ENCODE data around the gene RHOJ. TPM values are rescaled to one million over a fixed set of nuclear protein-coding genes. Genes with fewer than 3 reads are reported as not detected.

The RHOJ gene
- total RNA-seq, 2 experiments from 2014 or later = not detected

DNA sequence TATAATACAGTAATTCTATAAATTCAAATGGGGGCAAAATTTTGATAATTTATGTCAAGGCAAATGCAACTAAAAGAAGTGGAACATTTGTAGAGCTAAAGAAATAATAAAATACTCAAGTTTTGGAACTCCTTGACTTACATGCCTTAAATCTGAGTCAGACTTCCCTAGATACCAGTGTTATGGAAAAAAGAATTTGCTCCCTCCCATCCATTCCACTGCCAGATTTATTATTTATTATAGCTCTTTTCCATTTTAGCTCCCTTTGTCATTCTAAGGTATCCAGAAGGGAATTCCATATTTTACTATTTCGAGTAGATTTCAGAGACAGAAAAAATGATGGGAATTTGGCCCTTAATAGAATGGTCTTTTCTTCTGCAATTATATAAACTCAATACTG is 44.0 kb downstream of the RHOJ start:
- DNase-seq = no peak
- ChIA-PET POLR2A (no interaction called here), CTCF (interaction anchor here (1.1 kb wide), 1 partner anchor 29 kb away, joined by 3 read pairs; no protein-coding TSS in a partner anchor)
- intact Hi-C loops (cut with micrococcal nuclease) = no loop called here
- Mint-ChIP-seq H3K9me3 (no peaks in the 10 kb centered on the region), H3K27me3 (peaks cover 11% of the 10 kb centered on the region), H3K27ac (no peak overlapping the region), H3K36me3 (no peaks in the 10 kb centered on the region), H3K4me3 (no peak overlapping the region), H3K4me1 (ENCODE audit: low read depth) (no peaks in the 10 kb centered on the region)

DNA sequence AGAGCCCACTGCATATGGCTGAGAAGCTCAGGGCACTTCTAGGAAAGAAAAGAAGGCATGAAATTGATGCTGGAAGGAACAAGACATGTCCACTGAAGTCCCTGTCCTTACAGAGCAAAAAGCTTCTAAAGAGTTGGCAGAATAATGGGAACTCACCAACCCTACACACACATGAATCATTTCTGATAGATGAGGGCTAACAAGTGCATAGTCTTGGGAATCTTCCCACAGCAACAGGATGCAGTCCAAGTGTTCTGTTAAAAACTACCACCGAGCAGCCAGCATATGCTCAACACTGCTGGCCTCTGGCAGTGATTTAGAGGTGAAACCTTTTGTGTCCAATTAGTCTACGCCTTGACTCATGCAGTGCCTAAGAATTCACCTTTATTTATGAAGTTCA is 44.8 kb downstream of the RHOJ start:
- Mint-ChIP-seq H3K4me3 (no peak overlapping the region), H3K36me3 (no peaks in the 10 kb centered on the region), H3K27me3 (peaks cover 6% of the 10 kb centered on the region), H3K27ac (no peak overlapping the region), H3K9me3 (no peaks in the 10 kb centered on the region), H3K4me1 (ENCODE audit: low read depth) (no peaks in the 10 kb centered on the region)
- DNase-seq = no peak
- intact Hi-C loops (cut with micrococcal nuclease) = no loop called here
- CTCF ChIA-PET = no interaction called here
- POLR2A ChIA-PET = no interaction called here

DNA sequence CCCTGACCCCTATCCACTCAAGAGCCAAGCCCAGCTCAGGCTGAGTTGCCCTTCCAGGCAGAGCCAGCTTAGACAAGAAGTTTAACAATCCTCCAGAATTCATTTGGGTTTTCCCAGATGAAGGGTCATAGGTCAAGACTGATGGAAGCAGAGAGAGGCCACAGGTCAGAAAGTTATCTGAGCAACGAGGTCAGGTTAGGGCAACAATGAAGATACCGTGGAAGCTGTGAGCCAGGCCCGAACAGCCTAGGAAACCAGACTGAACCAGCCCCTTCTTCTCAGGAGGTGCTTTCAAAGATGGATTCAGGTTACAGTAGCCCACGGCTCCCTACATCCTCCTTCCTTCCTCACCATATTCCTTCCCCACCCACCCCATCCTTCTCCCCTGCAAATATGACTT is 53.1 kb downstream of the RHOJ start:
- Mint-ChIP-seq H3K4me1 (ENCODE audit: low read depth) (no peaks in the 10 kb centered on the region), H3K9me3 (no peaks in the 10 kb centered on the region), H3K36me3 (no peaks in the 10 kb centered on the region), H3K27me3 (peaks cover 10% of the 10 kb centered on the region), H3K27ac (no peak overlapping the region), H3K4me3 (no peak overlapping the region)
- intact Hi-C loops (cut with micrococcal nuclease) = no loop called here
- no peak for DNase-seq
- ChIA-PET POLR2A (no interaction called here), CTCF (interaction anchor here (0.6 kb wide), 1 partner anchor 1224 kb away, joined by 3 read pairs; no protein-coding TSS in a partner anchor)

DNA sequence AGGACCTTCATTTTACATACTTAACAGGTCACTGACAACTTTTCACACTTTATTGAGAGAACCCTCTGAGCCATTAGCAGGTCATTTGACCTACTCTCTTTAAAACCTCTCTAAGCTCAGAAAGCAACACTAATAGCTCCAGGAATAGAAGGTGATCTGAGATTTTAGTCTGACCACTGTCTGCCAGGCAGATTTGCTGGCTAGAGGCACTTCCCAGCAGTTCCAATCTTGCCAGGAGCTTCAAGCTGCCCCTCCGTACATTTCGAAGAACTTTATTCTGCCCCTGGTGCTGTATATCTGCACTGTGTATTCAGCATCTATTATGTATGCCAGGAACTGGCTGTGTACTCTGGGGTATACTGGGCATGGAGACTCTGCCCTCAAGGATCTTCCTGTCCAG is 58.2 kb downstream of the RHOJ start:
- intact Hi-C loops (cut with micrococcal nuclease) = no loop called here
- Mint-ChIP-seq H3K9me3 (no peaks in the 10 kb centered on the region), H3K27me3 (peaks cover 16% of the 10 kb centered on the region), H3K4me1 (ENCODE audit: low read depth) (no peaks in the 10 kb centered on the region), H3K4me3 (no peak overlapping the region), H3K36me3 (no peaks in the 10 kb centered on the region), H3K27ac (no peak overlapping the region)
- ChIA-PET CTCF (interaction anchor here (0.8 to 1.0 kb wide), 2 partner anchors 15 kb away, joined by 3 to 4 read pairs; no protein-coding TSS in a partner anchor), POLR2A (no interaction called here)
- DNase-seq = no peak

DNA sequence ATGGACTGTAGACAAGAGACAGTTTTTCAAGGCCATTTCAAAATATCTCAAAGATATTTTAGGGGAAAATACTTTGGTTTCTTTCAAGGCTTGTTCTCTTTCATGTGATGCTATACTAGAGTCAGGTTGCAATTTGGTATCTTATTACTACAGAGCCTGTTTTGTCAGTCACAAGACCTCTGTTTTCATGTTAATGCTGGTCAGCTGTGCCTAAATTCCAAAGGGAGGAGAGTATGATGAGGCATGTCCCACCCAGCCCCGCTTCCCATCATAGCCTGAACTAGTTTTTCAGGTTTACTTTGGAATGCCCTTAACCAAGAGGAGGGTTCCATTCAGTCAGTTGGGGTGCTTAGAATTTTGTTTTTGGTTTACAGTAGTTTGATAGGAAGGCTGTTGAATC is 61.9 kb downstream of the RHOJ start:
- Mint-ChIP-seq H3K27me3 (peaks cover 16% of the 10 kb centered on the region), H3K9me3 (no peaks in the 10 kb centered on the region), H3K27ac (no peak overlapping the region), H3K4me3 (no peak overlapping the region), H3K4me1 (ENCODE audit: low read depth) (no peaks in the 10 kb centered on the region), H3K36me3 (no peaks in the 10 kb centered on the region)
- intact Hi-C loops (cut with micrococcal nuclease) = no loop called here
- no peak for DNase-seq
- CTCF ChIA-PET = no interaction called here
- POLR2A ChIA-PET = no interaction called here

DNA sequence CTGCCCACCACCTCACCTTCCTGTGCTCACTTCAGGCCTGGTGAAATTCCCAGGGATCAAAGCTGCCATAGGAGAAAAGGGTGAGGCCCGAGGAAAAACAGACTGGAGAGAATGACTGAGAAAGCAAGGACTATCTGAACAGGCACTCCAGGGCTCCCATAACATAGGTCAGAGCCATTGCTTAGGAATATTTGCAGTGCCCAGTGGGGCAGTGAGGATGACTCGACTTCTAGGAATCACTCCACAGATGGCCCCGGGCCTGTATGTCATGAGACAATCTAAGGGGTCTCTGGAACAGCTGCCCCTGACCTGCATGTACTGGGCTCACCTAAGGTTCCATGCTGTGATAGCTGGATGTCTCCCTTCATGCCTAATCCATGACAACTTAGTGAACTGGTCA is 62.9 kb downstream of the RHOJ start:
- POLR2A ChIA-PET = no interaction called here
- DNase-seq = no peak

DNA sequence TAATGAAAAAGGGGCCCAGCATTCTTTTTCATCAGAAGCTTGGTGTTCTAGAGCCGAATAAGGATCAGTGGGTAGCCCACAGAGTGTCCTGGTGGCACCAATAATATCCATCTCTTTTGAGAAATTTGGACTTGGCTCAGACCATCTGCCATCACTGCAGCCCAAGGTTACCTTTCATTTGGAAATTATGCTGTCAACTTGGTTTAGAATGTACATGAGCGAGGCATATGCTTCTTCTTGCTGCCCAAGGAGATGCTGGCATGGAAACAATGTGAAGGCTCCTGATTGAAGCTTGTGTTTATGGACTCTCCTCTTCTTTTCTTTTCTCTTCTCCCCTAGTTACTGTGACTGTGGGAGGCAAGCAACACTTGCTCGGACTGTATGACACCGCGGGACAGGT is 64.5 kb downstream of the RHOJ start:
- Mint-ChIP-seq H3K4me1 (ENCODE audit: low read depth) (no peaks in the 10 kb centered on the region), H3K36me3 (no peaks in the 10 kb centered on the region), H3K4me3 (no peak overlapping the region), H3K27me3 (peaks cover 11% of the 10 kb centered on the region), H3K27ac (no peak overlapping the region), H3K9me3 (no peaks in the 10 kb centered on the region)
- ChIA-PET POLR2A (no interaction called here), CTCF (interaction anchor here (1.1 kb wide), 1 partner anchor 8 kb away, joined by 3 read pairs; no protein-coding TSS in a partner anchor)
- intact Hi-C loops (cut with micrococcal nuclease) = no loop called here
- DNase-seq = no peak

More for the DNA sequence above, 62.9 kb downstream of the RHOJ start:
- no peaks in the 10 kb centered on the region for H3K4me1 Mint-ChIP-seq (ENCODE audit: low read depth)
- no peaks in the 10 kb centered on the region for H3K36me3 Mint-ChIP-seq
- H3K27me3 Mint-ChIP-seq = peaks cover 11% of the 10 kb centered on the region
- H3K4me3 Mint-ChIP-seq = no peak overlapping the region
- H3K27ac Mint-ChIP-seq = no peak overlapping the region
- CTCF ChIA-PET = no interaction called here
- intact Hi-C loops (cut with micrococcal nuclease) = no loop called here
- no peaks in the 10 kb centered on the region for H3K9me3 Mint-ChIP-seq

DNA sequence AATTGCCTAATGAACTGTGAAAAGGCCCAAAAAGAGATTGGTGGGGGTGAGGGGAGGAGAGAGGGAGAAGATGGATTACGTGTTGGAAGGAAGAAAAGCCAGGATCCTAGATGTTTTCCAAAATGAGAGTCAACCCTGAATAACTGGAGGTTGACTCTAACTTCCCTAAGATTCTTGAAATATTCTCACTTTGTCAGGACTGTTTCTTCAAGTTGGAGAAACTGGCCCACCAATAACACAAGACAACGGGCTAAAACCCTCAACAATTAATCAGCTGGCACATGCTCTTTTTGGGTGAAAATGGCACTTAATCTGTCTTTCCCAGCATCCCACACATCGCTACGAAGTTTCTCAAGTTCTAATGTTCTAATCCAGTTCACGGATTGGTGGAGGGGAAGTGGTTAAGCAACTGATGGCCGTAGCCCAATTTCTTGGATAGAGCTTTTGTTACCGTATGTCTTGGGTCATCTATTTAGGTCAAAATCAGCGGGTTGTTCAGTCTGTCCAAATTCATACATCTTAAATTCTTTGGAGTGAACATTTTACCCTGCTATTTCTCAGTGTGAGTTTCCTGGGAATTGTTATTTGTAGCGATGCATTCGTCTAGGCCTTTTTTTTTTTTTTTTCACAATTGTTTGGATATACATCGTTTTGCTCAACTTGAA is 65.5 kb downstream of the RHOJ start:
- H3K36me3 Mint-ChIP-seq = no peaks in the 10 kb centered on the region
- no peaks in the 10 kb centered on the region for H3K4me1 Mint-ChIP-seq (ENCODE audit: low read depth)
- no peaks in the 10 kb centered on the region for H3K9me3 Mint-ChIP-seq
- no peak for DNase-seq
- H3K4me3 Mint-ChIP-seq = no peak overlapping the region
- intact Hi-C loops (cut with micrococcal nuclease) = no loop called here
- no peak overlapping the region for H3K27ac Mint-ChIP-seq
- H3K27me3 Mint-ChIP-seq = peaks cover 13% of the 10 kb centered on the region
- CTCF ChIA-PET = interaction anchor here (1.7 kb wide), 1 partner anchor 1143 kb away, joined by 3 read pairs; no protein-coding TSS in a partner anchor
- POLR2A ChIA-PET = no interaction called here

DNA sequence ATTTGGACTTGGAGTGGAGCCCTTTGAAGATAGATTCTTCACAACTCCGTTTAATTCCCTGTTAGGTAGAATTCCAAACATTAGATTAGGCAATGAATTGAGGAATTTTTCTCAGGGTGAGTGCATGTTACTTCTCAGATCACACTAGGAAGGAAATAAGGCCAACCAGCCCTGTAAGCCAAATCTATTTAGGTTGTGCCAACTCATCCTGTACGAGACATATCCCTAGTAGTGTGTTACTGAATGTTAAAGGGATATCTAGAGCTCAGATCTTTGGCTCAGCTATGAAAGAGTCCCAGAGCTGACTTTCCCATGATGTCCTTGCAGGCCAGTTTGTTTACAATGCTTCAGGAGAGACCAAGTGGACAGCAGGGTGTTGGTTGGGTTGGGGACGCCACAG is 68.9 kb downstream of the RHOJ start:
- H3K36me3 Mint-ChIP-seq = no peaks in the 10 kb centered on the region
- H3K9me3 Mint-ChIP-seq = no peaks in the 10 kb centered on the region
- POLR2A ChIA-PET = no interaction called here
- no peak for DNase-seq
- peaks cover 3% of the 10 kb centered on the region for H3K27me3 Mint-ChIP-seq
- H3K27ac Mint-ChIP-seq = no peak overlapping the region
- no peak overlapping the region for H3K4me3 Mint-ChIP-seq
- CTCF ChIA-PET = no interaction called here
- no peaks in the 10 kb centered on the region for H3K4me1 Mint-ChIP-seq (ENCODE audit: low read depth)
- intact Hi-C loops (cut with micrococcal nuclease) = no loop called here

DNA sequence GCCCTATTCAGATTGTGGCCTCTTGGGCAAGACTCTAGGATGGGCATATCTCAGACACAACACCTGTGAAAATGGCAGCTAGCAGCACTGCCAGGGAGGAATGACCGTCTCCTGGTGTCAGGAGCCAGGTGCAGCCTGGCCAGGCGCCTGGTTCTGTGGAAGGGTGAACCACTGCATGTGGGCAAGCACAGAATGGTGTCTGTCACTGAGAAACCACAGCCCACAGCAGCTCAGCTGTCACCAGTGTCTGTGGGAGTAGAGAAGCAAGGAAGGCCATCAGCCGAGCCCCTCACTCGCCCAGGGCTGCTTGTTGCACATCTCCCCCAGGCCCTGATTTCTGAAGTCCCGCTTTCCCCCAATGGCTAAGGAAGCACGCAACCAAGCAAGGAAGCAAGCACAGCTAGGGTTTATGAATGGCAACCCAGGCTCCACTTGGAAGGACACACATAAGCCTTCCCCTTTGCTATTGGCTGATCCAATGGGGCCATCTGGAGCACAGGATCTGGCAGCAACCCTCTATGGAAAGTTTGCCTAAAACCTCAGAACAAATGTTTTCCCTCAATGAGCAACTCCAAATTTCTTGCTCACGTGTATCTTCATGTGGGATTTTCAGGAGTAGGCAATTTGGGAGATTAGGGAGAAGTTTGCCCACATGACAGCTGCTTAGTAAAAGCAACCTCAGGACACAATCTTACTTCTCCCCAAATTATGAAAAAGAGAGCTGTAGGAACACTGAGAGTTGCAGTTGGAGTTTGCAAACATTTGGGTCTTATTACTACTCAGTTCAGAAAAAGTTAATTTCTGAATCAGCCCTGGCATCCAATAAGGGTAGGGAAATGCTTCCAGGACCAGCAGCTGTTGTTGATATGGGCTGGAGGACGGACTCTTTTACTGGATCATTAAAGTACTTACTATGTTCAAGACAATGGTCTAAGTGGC is 69.7 kb downstream of the RHOJ start:
- Mint-ChIP-seq H3K27ac (no peak overlapping the region), H3K9me3 (no peaks in the 10 kb centered on the region), H3K4me3 (no peak overlapping the region), H3K27me3 (peaks cover 2% of the 10 kb centered on the region), H3K4me1 (ENCODE audit: low read depth) (no peaks in the 10 kb centered on the region), H3K36me3 (no peaks in the 10 kb centered on the region)
- DNase-seq = no peak
- intact Hi-C loops (cut with micrococcal nuclease) = no loop called here
- POLR2A ChIA-PET = no interaction called here
- CTCF ChIA-PET = no interaction called here

DNA sequence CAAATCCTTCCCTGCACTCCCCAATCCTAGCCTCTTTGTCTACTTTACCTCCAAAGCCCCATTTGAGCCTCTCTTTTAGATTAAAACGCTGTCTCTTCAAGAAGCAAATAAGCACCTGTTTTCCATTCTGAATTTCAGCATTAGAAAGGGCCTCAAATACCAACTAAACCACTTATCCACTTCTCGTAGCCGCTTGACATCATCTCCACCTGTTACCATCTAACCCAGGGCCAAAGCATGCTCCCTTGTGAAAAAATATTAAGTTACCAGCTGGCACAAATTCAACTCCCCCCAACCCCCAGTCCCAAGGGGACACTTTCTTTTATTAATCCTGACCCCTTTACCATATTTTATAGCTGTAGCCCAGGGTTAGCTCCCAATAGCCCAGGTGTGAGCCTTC is 71.4 kb downstream of the RHOJ start:
- Mint-ChIP-seq H3K27me3 (peaks cover 2% of the 10 kb centered on the region), H3K27ac (no peak overlapping the region), H3K36me3 (no peaks in the 10 kb centered on the region), H3K4me3 (no peak overlapping the region), H3K9me3 (no peaks in the 10 kb centered on the region), H3K4me1 (ENCODE audit: low read depth) (no peaks in the 10 kb centered on the region)
- CTCF ChIA-PET = interaction anchor here (1.6 to 2.1 kb wide), 3 partner anchors 103 to 1098 kb away, joined by 3 to 13 read pairs (median 4); no protein-coding TSS in a partner anchor
- DNase-seq = no peak
- intact Hi-C loops (cut with micrococcal nuclease) = loop anchor here (1.0 to 2.0 kb wide), 3 partner anchors 101 to 1113 kb away; no protein-coding TSS in a partner anchor
- POLR2A ChIA-PET = no interaction called here

DNA sequence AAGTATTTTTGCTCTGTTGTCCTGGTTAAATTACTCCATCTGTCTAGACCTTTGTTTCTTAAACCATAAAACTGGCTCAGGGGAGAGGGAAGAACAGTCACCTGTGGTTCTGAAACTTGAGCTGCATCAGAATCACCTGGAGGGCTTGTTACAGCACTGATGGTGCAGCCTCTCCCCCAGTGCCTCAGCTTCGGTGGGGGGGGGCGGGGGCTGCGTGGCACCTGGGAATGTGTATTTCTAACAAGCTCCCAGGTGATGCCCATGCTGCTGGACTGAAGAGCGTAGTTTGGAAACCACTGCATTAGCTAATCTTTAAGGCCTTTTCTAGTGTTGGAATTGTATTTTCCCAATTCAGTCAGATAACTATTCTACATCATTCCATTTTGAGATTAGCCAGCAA is 71.8 kb downstream of the RHOJ start:
- ChIA-PET POLR2A (no interaction called here), CTCF (interaction anchor here (1.4 to 2.1 kb wide), 4 partner anchors 9 to 1098 kb away, joined by 3 to 13 read pairs (median 4); no protein-coding TSS in a partner anchor)
- H3K4me1 Mint-ChIP-seq (ENCODE audit: low read depth) = no peaks in the 10 kb centered on the region
- peaks cover 6% of the 10 kb centered on the region for H3K27me3 Mint-ChIP-seq
- intact Hi-C loops (cut with micrococcal nuclease) = loop anchor here (1.0 to 2.0 kb wide), 3 partner anchors 102 to 1113 kb away; no protein-coding TSS in a partner anchor
- DNase-seq = no peak
- no peaks in the 10 kb centered on the region for H3K36me3 Mint-ChIP-seq
- no peaks in the 10 kb centered on the region for H3K9me3 Mint-ChIP-seq
- H3K4me3 Mint-ChIP-seq = no peak overlapping the region
- no peak overlapping the region for H3K27ac Mint-ChIP-seq

Data from activated CD4-positive, alpha-beta memory T cell treated with anti-CD3 and anti-CD28 coated beads for 36 hours (primary cell).